ENCODE results near the gene GNG8. TPM values are rescaled to one million over a fixed set of nuclear protein-coding genes. Genes with fewer than 3 reads are reported as not detected.

GNG8 gene
- not detected in 2 replicates for total RNA-seq

DNA sequence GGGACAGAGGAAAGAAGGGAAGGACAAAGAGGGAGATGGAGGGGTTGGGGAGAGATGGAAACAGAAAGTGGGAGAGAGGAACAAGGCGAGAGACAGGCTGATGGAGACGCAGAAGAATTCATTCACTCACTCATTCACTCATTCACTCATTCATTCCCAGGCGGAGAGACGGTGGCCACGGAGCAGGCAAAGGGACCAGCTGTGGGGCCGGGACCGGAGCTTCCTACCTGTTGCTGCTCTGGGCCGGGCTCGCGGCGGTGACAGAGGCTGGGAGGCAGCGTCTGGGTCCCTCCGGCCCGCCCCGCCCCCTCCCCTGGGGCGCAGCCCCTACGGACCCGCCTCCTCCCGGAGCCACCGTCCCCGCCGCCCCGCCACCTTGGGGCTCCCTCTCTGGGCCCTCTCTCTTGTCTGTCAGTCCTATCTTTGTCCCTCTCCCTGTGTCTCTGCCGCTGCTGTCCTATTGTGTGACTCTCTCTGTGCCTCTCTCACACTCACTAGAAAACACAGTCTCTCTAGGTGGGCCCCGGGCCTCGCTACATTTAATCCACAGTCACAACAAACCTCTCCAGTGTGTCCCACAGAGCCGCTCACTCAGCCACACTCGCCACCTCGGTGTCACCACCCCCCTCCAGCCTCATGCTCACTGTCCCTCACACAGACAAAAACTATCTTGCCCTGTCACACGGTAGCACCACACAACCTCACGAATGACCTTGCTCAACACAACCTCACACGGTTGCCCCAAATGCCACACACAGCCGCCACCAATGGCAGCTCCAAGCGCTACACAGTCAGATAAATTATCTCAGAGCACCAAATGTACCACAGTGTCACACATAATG lies at the start of gene GNG8:
Gene GNG8, minus strand, starts transcription at position 283 of the 842 bp plus-strand sequence. CDS start 1,520 bp downstream, outside the sequence.

DNA sequence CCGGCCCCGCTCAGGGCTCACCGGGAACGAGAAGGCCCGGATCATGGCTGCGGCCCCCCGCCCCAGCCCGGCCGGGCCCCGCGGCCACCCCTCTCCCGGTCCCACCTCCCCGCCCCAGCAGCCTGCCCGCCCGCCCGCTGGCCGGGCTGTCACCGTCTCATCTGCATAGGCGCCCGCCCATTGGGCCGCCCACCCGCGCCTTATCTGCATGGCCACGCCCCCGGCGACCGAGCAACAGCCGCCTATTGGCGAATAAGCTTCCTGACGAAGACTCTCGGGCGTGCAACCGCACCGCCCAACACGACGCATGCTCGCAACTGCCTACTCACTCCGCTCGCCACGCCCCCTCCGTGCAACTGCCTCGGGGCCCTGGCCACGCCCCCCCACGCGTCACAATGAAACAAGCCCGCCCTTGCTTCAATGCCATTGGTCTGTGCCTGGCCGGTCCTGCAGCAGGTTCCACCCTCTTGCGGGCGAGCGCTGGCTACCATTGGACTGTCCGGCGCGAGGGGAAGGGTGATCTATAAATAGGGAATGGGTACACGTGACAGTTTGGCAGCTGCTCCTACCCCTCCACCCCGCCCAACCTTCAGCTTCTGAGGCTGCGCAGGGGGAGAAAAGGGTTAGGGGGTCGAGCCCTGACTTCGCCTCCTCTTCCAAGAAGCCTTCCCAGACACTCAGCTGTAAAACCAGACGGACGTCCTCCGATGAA lies 25.2 kb upstream of the GNG8 start, which contains the start of gene DACT3:
Gene DACT3, minus strand, starts transcription at position 163 of the 712 bp plus-strand sequence. Its CDS starts 118 bp downstream, at position 45.

DNA sequence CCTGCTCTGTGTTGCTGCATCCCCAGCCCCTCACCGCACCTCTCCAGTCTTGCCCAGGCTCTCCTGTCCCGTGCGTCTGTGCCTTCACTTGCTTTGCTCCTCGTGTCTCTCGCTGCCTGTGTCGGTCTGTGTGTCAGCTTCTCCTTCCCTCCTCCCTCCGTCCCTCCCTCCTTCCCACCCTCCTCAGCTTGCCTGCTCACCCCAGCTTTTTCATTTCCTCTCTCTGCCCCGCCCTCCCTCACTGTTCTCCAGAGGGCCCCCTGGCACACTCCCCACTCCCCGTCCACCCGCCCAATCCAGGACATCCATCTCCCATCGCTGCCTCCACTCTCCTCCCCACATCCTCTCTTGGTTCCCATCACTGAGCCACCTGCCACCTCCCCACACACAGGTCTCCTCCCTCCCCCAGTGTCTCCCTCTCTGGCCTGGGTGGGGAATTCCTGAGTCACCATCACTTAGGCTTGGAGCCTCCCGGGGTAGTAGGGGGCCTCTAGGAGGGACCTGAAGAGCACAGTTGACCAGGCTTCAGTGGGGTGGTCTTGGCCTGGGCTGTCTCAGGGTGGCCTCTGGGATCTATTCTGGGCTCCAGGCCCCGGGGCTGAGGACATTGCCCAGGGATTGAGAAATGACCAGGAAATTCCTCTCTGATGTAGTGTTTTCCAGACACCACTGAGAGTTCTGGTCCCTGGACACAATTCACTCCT lies 10.9 kb downstream of the GNG8 start, which contains the start of gene PTGIR:
Gene PTGIR, minus strand, starts transcription at position 132 of the 704 bp plus-strand sequence. CDS start 864 bp downstream, outside the sequence.

DNA sequence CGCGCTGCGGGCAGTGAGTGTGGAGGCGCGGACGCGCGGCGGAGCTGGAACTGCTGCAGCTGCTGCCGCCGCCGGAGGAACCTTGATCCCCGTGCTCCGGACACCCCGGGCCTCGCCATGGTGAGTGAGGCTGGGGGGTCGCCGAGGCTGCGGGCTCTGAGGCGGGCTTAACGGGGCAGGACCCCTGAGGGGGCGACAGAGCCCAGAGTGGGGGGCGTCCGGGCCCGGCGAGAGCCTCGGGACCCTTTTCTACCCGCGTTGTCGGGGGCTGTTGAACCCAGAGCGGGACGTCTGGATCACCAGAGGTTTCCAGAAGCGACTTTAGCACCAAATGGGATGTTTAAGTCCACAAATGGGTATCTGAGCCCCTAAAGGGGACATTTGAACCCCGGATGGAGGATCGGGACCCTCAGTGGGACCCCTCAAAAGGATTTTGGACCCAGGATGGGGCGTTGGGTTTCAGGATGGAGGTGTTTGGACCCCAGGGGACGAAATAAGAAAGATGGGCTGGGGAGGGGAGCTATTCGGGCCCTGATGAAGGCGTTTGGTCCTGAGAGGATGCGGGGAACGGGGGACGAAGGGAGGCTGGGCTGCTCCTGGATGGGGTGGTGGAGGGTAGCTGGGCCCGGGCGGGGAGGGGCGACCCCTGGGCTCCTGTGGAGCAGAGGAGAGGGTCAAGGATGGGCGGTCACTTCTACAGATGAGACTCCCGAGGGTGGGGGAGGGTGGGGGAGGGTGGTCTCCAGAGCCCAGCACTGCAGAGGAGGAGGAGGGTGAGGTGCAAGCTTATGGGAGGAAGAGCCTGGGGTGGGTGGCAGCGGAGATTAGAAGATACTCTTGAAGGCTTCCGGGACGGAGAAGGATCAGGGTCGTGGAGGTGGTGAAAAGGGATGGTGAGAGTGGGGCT lies 34.4 kb downstream of the GNG8 start, which contains the start of gene CALM3:
Gene CALM3, plus strand, starts transcription at position 13 of the 907 bp plus-strand sequence. Its CDS starts 105 bp downstream, at position 118.

Other genes with a start within 250 kb of the GNG8 start
- 0.19 and 0.32 TPM in 2 replicates for gene CCDC8, start 222.6 kb downstream of the GNG8 start, total RNA-seq
- not detected in 2 replicates for gene PNMA8C, start 207.3 kb downstream of the GNG8 start, total RNA-seq
- gene PNMA8A, start 164.6 kb downstream of the GNG8 start, total RNA-seq: 0.19 TPM in 1 of 2 replicates, not detected in the other
- gene PNMA8B, start 140.3 kb downstream of the GNG8 start, total RNA-seq: 0.16 and 0.19 TPM in 2 replicates
- gene CALM3, start 34.9 kb downstream of the GNG8 start, total RNA-seq: 154 and 253 TPM in 2 replicates
- 0.06 and 0.16 TPM in 2 replicates for gene PTGIR, start 11.1 kb downstream of the GNG8 start, total RNA-seq
- 0.13 and 0.16 TPM in 2 replicates for gene DACT3, start 25.0 kb upstream of the GNG8 start, total RNA-seq
- 50.5 and 104 TPM in 2 replicates for gene PRKD2, start 80.9 kb upstream of the GNG8 start, total RNA-seq
- gene FKRP, start 109.9 kb upstream of the GNG8 start, total RNA-seq: 10.0 and 17.2 TPM in 2 replicates
- 65.2 and 128 TPM in 2 replicates for gene STRN4, start 110.2 kb upstream of the GNG8 start, total RNA-seq
- gene SLC1A5, start 152.4 kb upstream of the GNG8 start, total RNA-seq: 41.0 and 55.0 TPM in 2 replicates
- 105 and 160 TPM in 2 replicates for gene AP2S1, start 214.6 kb upstream of the GNG8 start, total RNA-seq
- gene ARHGAP35, start 224.8 kb upstream of the GNG8 start, total RNA-seq: 18.5 and 33.6 TPM in 2 replicates

Measured in bladder microvascular endothelial cell (primary cell).